Ascending aorta (tissue), 2 donors: ENCODE results near the gene OLFM1. TPM values are rescaled to one million over a fixed set of nuclear protein-coding genes. Genes with fewer than 3 reads are reported as not detected.
A peak's percentile ranks its signal among the peaks of the same experiment; 100 is the strongest.

Source experiments
- DNase-seq, 2 donors: peaks; one replicate each; pipeline ENCODE4 v3.0.0-alpha.2; 2019; ENCODE audit warnings: low spot score in 2 of 2
- H3K27ac ChIP-seq, 2 donors: fragments of 200-600 bp; sonication (generic); one replicate each; pipeline ENCODE4 v1.5.1; 2016 to 2017; ENCODE audit warnings: mild to moderate bottlenecking in 1 of 2
- H3K27me3 ChIP-seq: fragments of 200-600 bp; sonication (generic); one replicate; pipeline ENCODE4 v1.5.1; 2017
- H3K36me3 ChIP-seq, 2 donors: fragments of 200-600 bp; sonication (generic); one replicate each; pipeline ENCODE4 v1.5.1; 2016
- H3K4me1 ChIP-seq, 2 donors: fragments of 200-600 bp; sonication (generic); one replicate each; pipeline ENCODE4 v1.5.1; 2016 to 2017; ENCODE audit warnings: mild to moderate bottlenecking in 1 of 2
- H3K4me3 ChIP-seq, 2 donors: fragments of 200-600 bp; sonication (generic); one replicate each; pipeline ENCODE4 v1.5.1; 2016 to 2017; ENCODE audit warnings: mild to moderate bottlenecking in 1 of 2
- H3K9me3 ChIP-seq, 2 donors: fragments of 200-600 bp; sonication (generic); one replicate each; pipeline ENCODE4 v1.5.1; 2016
- intact Hi-C: fragments of 100-400 bp; cut with DNase I; formaldehyde crosslinking; loops from one replicate; pipeline ENCODE4 v1.15.1; 2023
- total RNA-seq: library from RNA; depleted of rRNA; stranded (reverse); fragments of >200 nt; gene quantifications from one replicate; pipeline ENCODE4 v1.1.0, GENCODE V29; 2016
- TF ChIP-seq, protein P1 (sequence below), 3 experiments: fragments of 200-600 bp in 2 of 3; fragments of 450-650 bp in 1 of 3; sonication (generic) in 2 of 3; IDR thresholded peaks; one replicate each; pipeline ENCODE4 v1.5.1; 2016 to 2019; ENCODE audit warnings: antibody characterized with exemption in 3 of 3, mild to moderate bottlenecking in 1 of 3, moderate library complexity in 1 of 3

The OLFM1 gene
- 102 TPM for total RNA-seq

DNA sequence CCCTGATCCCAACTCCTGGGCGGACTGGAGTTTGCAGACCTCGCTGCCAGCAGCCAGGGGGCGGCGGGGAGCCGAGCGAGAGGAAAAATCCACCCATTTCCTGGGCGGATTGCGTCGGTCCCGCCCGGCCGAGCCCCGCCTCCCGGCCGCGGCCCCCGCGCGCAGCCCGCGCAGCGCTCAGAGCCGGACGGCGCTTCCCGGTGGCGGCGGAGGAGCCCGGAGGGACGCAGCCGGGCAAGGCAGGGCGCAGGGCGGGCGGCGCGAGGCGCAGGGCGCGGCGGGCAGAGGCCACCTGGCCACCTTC, at the start of gene OLFM1:
Gene OLFM1, plus strand, starts transcription at position 180 of the 304 bp plus-strand sequence. CDS start 322 bp downstream, outside the sequence.
- no peaks in the 10 kb centered on the region for H3K36me3 ChIP-seq
- peak in 1 of 2 donors; percentile 72 for DNase-seq
- TF ChIP-seq, protein P1, sequence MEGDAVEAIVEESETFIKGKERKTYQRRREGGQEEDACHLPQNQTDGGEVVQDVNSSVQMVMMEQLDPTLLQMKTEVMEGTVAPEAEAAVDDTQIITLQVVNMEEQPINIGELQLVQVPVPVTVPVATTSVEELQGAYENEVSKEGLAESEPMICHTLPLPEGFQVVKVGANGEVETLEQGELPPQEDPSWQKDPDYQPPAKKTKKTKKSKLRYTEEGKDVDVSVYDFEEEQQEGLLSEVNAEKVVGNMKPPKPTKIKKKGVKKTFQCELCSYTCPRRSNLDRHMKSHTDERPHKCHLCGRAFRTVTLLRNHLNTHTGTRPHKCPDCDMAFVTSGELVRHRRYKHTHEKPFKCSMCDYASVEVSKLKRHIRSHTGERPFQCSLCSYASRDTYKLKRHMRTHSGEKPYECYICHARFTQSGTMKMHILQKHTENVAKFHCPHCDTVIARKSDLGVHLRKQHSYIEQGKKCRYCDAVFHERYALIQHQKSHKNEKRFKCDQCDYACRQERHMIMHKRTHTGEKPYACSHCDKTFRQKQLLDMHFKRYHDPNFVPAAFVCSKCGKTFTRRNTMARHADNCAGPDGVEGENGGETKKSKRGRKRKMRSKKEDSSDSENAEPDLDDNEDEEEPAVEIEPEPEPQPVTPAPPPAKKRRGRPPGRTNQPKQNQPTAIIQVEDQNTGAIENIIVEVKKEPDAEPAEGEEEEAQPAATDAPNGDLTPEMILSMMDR (IDR thresholded peaks at IDR 0.05): peak; percentile 28 to 60 (median 53)
- peaks cover 3 to 12% of the 10 kb centered on the region in 2 donors for H3K4me1 ChIP-seq
- no peak within 1 kb of the TSS for H3K27ac ChIP-seq
- peaks cover 8% of the 10 kb centered on the region for H3K27me3 ChIP-seq
- peak within 1 kb of the TSS; percentile 59 to 60 for H3K4me3 ChIP-seq
- intact Hi-C loops: loop anchor here (2.0 kb wide), 1 partner anchor 257 kb away; no protein-coding TSS in a partner anchor
- no peaks in the 10 kb centered on the region for H3K9me3 ChIP-seq

DNA sequence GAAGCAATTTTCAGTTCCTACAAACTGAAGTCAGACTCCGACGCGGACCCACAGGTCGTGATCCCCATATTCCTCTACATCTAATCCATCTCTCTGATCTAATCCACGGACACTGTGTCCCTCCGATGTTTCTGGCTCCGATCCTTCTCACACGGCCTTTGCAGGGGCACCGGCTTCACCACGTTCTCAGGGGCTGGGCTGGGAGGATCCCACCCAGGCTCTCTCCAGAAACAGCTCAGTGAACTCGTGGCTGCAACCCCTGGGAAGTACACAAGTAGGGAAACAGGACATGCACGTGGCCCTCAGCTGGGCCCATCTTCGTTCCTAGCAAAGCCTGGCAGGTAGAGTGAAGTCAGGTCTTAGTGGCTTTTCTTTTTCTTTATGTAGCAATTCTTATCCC, 49.1 kb upstream of the OLFM1 start:
- intact Hi-C loops: no loop called here
- Histone ChIP-seq H3K9me3 (no peaks in the 10 kb centered on the region), H3K27me3 (no peaks in the 10 kb centered on the region), H3K27ac (no peak overlapping the region), H3K4me1 (no peaks in the 10 kb centered on the region), H3K36me3 (no peaks in the 10 kb centered on the region), H3K4me3 (no peak overlapping the region)
- DNase-seq: peak in 1 of 2 donors; percentile 40
- TF ChIP-seq, protein P1 (IDR thresholded peaks at IDR 0.05): no peak

DNA sequence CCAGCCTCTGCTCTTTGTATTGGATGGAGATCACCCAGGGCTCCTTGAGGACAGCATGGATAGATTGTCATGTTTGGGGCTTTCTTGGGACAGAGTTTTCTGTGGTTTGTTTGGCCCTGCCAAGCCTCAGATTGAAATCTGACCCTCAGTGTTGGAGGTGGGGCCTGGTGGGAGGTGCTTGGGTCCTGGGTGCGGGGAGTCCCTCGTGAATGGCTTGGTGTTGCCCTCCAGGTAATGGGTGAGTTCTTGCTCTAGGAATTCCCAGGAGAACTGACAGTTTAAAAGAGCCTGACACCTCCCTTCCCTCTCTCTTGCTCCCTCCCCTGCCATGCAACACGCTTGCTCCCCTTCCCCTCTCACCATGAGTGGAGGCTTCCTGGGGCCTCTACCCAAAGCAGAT, 48.6 kb upstream of the OLFM1 start:
- H3K4me1 ChIP-seq: no peaks in the 10 kb centered on the region
- no peak for DNase-seq
- H3K4me3 ChIP-seq: no peak overlapping the region
- H3K27me3 ChIP-seq: no peaks in the 10 kb centered on the region
- H3K27ac ChIP-seq: no peak overlapping the region
- intact Hi-C loops: no loop called here
- H3K9me3 ChIP-seq: no peaks in the 10 kb centered on the region
- no peaks in the 10 kb centered on the region for H3K36me3 ChIP-seq
- TF ChIP-seq, protein P1 (IDR thresholded peaks at IDR 0.05): no peak

DNA sequence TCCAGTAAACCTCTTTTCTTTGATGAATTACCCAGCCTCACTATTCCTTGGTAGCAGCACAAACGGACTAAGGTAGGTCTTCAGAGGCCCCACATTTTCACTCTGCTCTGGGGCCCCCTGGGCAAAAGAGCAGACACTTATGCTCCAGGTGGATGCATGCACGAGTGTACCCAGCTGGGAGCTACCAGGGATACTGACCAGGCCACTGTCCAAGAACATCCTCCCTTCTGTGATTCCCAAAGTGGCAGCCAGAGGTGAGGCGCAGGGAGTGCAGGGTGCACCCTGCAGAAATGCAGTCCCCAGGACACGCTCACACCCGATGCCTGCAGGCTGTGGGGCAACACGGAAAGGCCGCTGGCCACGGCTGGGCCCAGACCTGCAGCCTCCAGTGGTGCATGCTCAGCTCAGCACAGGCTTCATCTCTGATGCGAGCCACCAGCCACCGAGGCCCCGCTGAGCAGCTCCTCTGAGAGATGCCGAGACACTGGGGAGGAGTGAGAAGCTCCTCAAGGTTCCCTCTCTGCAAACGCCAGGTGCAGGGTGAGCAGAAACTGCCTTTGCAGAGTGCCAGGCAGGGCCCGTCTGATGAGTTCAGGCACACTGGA, 48.1 kb upstream of the OLFM1 start:
- Histone ChIP-seq H3K4me1 (no peaks in the 10 kb centered on the region), H3K36me3 (no peaks in the 10 kb centered on the region), H3K9me3 (no peaks in the 10 kb centered on the region), H3K27ac (no peak overlapping the region), H3K27me3 (no peaks in the 10 kb centered on the region), H3K4me3 (no peak overlapping the region)
- TF ChIP-seq, protein P1 (IDR thresholded peaks at IDR 0.05): no peak
- peak in 1 of 2 donors; percentile 56 for DNase-seq
- intact Hi-C loops: no loop called here

DNA sequence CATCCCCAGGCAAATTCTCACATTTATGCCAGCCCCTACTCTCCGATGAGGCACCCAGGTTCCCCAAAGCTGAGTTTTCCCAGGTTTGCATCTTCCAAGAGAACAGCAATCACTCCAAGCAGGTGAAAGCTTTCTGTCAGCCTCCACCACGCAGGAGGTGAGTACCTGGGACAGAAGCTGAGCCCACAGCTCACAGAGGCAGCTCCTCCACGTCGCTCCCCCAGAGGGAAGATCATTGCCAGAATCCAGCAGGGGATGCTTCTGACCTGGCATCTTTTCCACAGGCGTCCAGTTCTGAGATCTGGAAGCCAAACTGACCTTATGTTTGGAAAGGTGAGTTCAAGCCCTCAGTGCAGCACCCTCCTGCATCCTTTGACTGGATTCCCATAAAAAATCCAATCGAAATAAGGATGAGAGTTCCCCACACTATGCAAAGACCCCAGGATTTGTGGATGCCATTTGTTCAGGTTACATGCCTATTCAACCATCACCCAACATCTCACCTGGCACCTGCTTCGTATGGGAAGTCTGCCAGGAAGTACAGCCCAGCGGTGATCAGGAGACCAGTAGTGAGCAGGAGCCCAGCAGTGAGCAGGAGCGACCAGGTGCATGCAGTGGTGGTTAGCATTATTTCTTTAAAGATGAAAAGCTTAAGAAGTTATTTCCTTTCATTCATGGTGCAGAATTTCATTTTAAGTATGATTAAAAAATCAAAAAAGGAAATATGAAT, 47.4 kb upstream of the OLFM1 start:
- no peaks in the 10 kb centered on the region for H3K36me3 ChIP-seq
- H3K9me3 ChIP-seq: no peaks in the 10 kb centered on the region
- TF ChIP-seq, protein P1 (IDR thresholded peaks at IDR 0.05): no peak
- intact Hi-C loops: no loop called here
- no peak overlapping the region for H3K4me3 ChIP-seq
- H3K27ac ChIP-seq: no peak overlapping the region
- H3K4me1 ChIP-seq: no peaks in the 10 kb centered on the region
- peak in 1 of 2 donors; percentile 45 for DNase-seq
- H3K27me3 ChIP-seq: no peaks in the 10 kb centered on the region
